ENCODE measurements around the gene OR6N2. TPM values are rescaled to one million over a fixed set of nuclear protein-coding genes. Genes with fewer than 3 reads are reported as not detected.

Gene OR6N2
- total RNA-seq, 2 experiments from 2014 or later = not detected

- no peak for ATAC-seq (ENCODE audit: poor library complexity)
Observed at GRCh38 chr1:158732524-158732923, 48.5 kb downstream of the OR6N2 start.

GRCh38 chr1:158731707-158732106 lies 49.3 kb downstream of the OR6N2 start:
- H3K36me3 ChIP-seq (ENCODE audit: insufficient read depth, low read length) = no peaks in the 10 kb centered on the region
- ChIA-PET POLR2A (no interaction called here), CTCF (no interaction called here)
- no peak for ATAC-seq (ENCODE audit: poor library complexity)
- no peak overlapping the region for H3K27ac Mint-ChIP-seq
- peaks cover 5% of the 10 kb centered on the region for H3K27me3 Mint-ChIP-seq
- H3K9me3 ChIP-seq (ENCODE audit: control insufficient read depth in 1 of 2, insufficient read depth in 1 of 2, low read length in 2 of 2) = no peaks in the 10 kb centered on the region
- H3K9me3 Mint-ChIP-seq = no peaks in the 10 kb centered on the region
- DNase-seq = no peak
- intact Hi-C loops (cut with DNase I, micrococcal nuclease) = no loop called here
- H3K27ac ChIP-seq (ENCODE audit: low read depth in 1 of 2, low read length in 2 of 2) = no peak overlapping the region
- H3K27me3 ChIP-seq (ENCODE audit: control insufficient read depth in 1 of 2, insufficient read depth in 2 of 2, low read length in 2 of 2) = peaks cover 0 to 2% of the 10 kb centered on the region in 2 experiments
- H3K36me3 Mint-ChIP-seq (ENCODE audit: low read depth) = no peaks in the 10 kb centered on the region
- H3K4me1 ChIP-seq (ENCODE audit: insufficient read depth, low read length) = no peaks in the 10 kb centered on the region
- H3K4me3 ChIP-seq (ENCODE audit: low read length) = no peak overlapping the region
- H3K4me1 Mint-ChIP-seq (ENCODE audit: low read depth) = no peaks in the 10 kb centered on the region
- TF ChIP-seq CTCF (IDR thresholded peaks at IDR 0.05) = no peak
- H3K4me3 Mint-ChIP-seq = no peak overlapping the region

More at GRCh38 chr1:158732524-158732923, 48.5 kb downstream of the OR6N2 start:
- peaks cover 5% of the 10 kb centered on the region for H3K27me3 Mint-ChIP-seq
- ChIA-PET CTCF (no interaction called here), POLR2A (no interaction called here)
- Histone ChIP-seq H3K36me3 (ENCODE audit: insufficient read depth, low read length) (no peaks in the 10 kb centered on the region), H3K27me3 (ENCODE audit: control insufficient read depth in 1 of 2, insufficient read depth in 2 of 2, low read length in 2 of 2) (peaks cover 0 to 2% of the 10 kb centered on the region in 2 experiments), H3K4me3 (ENCODE audit: low read length) (no peak overlapping the region), H3K4me1 (ENCODE audit: insufficient read depth, low read length) (no peaks in the 10 kb centered on the region), H3K27ac (ENCODE audit: low read depth in 1 of 2, low read length in 2 of 2) (no peak overlapping the region), H3K9me3 (ENCODE audit: control insufficient read depth in 1 of 2, insufficient read depth in 1 of 2, low read length in 2 of 2) (no peaks in the 10 kb centered on the region)
- no peak overlapping the region for H3K27ac Mint-ChIP-seq
- intact Hi-C loops (cut with DNase I, micrococcal nuclease) = no loop called here
- no peaks in the 10 kb centered on the region for H3K36me3 Mint-ChIP-seq (ENCODE audit: low read depth)
- H3K4me3 Mint-ChIP-seq = no peak overlapping the region
- no peak for TF ChIP-seq CTCF (IDR thresholded peaks at IDR 0.05)
- H3K9me3 Mint-ChIP-seq = no peaks in the 10 kb centered on the region
- DNase-seq = no peak
- H3K4me1 Mint-ChIP-seq (ENCODE audit: low read depth) = no peaks in the 10 kb centered on the region

- POLR2A ChIA-PET = no interaction called here
Observed at GRCh38 chr1:158730453-158730852, 50.6 kb downstream of the OR6N2 start.

More at GRCh38 chr1:158730453-158730852, 50.6 kb downstream of the OR6N2 start:
- Histone ChIP-seq H3K4me1 (ENCODE audit: insufficient read depth, low read length) (no peaks in the 10 kb centered on the region), H3K9me3 (ENCODE audit: control insufficient read depth in 1 of 2, insufficient read depth in 1 of 2, low read length in 2 of 2) (no peaks in the 10 kb centered on the region), H3K27ac (ENCODE audit: low read depth in 1 of 2, low read length in 2 of 2) (no peak overlapping the region), H3K4me3 (ENCODE audit: low read length) (no peak overlapping the region), H3K27me3 (ENCODE audit: control insufficient read depth in 1 of 2, insufficient read depth in 2 of 2, low read length in 2 of 2) (peaks cover 0 to 2% of the 10 kb centered on the region in 2 experiments), H3K36me3 (ENCODE audit: insufficient read depth, low read length) (no peaks in the 10 kb centered on the region)
- TF ChIP-seq CTCF (IDR thresholded peaks at IDR 0.05) = no peak
- Mint-ChIP-seq H3K4me1 (ENCODE audit: low read depth) (no peaks in the 10 kb centered on the region), H3K27ac (no peak overlapping the region), H3K27me3 (peaks cover 10% of the 10 kb centered on the region), H3K4me3 (no peak overlapping the region), H3K9me3 (no peaks in the 10 kb centered on the region), H3K36me3 (ENCODE audit: low read depth) (no peaks in the 10 kb centered on the region)
- intact Hi-C loops (cut with DNase I, micrococcal nuclease) = no loop called here
- CTCF ChIA-PET = no interaction called here
- ATAC-seq (ENCODE audit: poor library complexity) (no peak), DNase-seq (no peak)
